Measurements from ENCODE around the gene NSF.
"Not testable (repeated sequence)": the region's sequence is repeated elsewhere in the genome, so short reads cannot be mapped to it uniquely, and the experiment has no call there.

NSF gene

GRCh38 chr17:46759141-46759540 lies 168.7 kb downstream of the NSF start:
- DNase-seq, result no peak

- DNase-seq, result no peak
Measured at GRCh38 chr17:46763416-46763815, 172.9 kb downstream of the NSF start.

GRCh38 chr17:46764000-46764708 lies 173.7 kb downstream of the NSF start:
- DNase-seq, result no peak

GRCh38 chr17:46764709-46765401 lies 174.4 kb downstream of the NSF start:
- DNase-seq, result no peak

- DNase-seq, result no peak
Measured at GRCh38 chr17:46765453-46765852, 175.0 kb downstream of the NSF start.

GRCh38 chr17:46766493-46767491 lies 176.3 kb downstream of the NSF start:
- DNase-seq, result no peak

- DNase-seq, result no peak
Measured at GRCh38 chr17:46768540-46768870, 178.0 kb downstream of the NSF start.

- not testable (repeated sequence) for DNase-seq
Measured at GRCh38 chr17:46768896-46769295, 178.4 kb downstream of the NSF start.

GRCh38 chr17:46769531-46770438 lies 179.3 kb downstream of the NSF start:
- DNase-seq, result no peak

- DNase-seq, result no peak
Measured at GRCh38 chr17:46770439-46770817, 180.0 kb downstream of the NSF start.

- peak; percentile 15 to 34 for DNase-seq
Measured at GRCh38 chr17:46770818-46771560, 180.5 kb downstream of the NSF start.

- peak in 1 of 2 experiments; percentile 21 for DNase-seq
Measured at GRCh38 chr17:46771561-46772474, 181.3 kb downstream of the NSF start.

GRCh38 chr17:46772475-46773220 lies 182.2 kb downstream of the NSF start:
- DNase-seq, result no peak

GRCh38 chr17:46773221-46773605 lies 182.7 kb downstream of the NSF start:
- DNase-seq, result no peak

- no peak for DNase-seq
Measured at GRCh38 chr17:46773676-46774075, 183.2 kb downstream of the NSF start.

- DNase-seq, result no peak
Measured at GRCh38 chr17:46774108-46774737, 183.8 kb downstream of the NSF start.

- no peak for DNase-seq
Measured at GRCh38 chr17:46776298-46777005, 186.0 kb downstream of the NSF start.

Data from stimulated activated CD4-positive, alpha-beta T cell treated with anti-CD3 and anti-CD28 coated beads, Interleukin-4, amount 100 ng/mL, for 4 hours (primary cell).